Measurements from ENCODE around the gene TMEM219.

DNA sequence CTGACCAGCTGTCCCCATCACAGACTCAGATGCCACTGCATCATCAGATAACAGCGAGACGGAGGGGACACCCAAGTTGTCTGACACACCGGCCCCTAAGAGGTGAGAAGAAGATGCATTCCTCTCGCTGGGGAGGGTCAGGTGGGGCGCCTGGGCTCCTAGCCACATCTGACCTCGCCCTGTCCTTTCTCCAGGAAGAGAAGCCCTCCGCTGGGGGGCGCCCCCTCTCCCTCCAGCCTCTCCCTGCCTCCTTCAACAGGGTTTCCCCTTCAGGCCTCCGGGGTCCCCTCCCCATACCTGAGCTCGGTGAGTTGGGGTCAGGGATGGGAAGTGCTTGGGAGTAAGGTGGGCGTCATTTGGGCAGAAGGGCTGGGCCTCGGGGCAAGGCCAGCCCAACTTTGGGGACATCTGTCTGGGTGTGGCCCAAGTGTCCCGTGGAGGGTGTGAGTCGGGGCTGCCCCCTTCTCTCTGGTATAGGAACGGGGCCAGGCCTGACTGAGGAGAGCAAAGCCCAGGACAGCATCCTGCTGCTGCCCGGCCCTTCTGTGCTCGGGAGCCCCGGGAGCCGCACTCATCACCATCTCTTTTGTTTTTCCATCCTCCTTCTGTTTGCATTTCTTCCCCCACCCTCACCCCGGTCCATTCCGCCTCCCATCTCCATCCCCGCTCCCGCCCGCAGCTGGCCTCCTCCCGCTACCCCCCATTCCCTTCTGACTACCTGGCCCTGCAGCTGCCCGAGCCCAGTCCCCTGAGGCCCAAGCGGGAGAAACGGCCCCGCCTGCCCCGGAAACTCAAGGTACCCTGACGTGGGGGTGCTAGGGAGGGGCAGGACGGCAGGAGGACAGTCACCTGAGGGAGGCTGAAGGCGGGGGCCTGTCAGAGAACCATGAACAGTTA lies 39.1 kb downstream of the TMEM219 start:
- TF ChIP-seq POLR2A (IDR thresholded peaks at IDR 0.05; ENCODE audit: low read length) = no peak
- no peak for TF ChIP-seq GATA1 (IDR thresholded peaks at IDR 0.05; ENCODE audit: low read depth, low read length)

Measured in erythroblast (primary cell).